ENCODE data around the gene CCDC68. TPM values are rescaled to one million over a fixed set of nuclear protein-coding genes. Genes with fewer than 3 reads are reported as not detected.

Gene CCDC68
- total and polyA plus RNA-seq, 2 of the 4 experiments (the other 2 are of a cell fraction), result 0.46 to 0.54 TPM

DNA sequence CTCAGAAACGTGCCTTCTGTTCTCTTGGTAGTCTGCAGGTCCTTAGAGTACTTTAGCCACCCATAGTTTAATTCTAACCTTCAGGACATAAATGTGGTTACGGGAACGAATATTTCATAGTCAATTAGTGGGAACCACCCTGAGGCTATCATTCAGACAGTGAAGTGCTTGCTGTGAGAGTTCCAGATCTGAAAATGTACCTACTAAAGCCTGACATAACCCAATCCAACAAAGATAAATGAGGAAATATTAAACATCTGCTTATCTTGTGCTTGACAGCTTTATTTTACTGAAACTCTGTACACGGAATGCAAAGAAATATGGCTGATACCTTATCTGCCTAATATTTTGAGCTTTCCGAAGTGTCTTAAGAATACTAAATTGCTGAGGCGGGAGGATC, 88.0 kb downstream of the CCDC68 start:
- no peaks in the 10 kb centered on the region for H3K79me1 ChIP-seq (ENCODE audit: low read depth in 1 of 2, low read length in 2 of 2)
- POLR2A ChIA-PET (ENCODE audit: unreplicated experiment), result no interaction called here
- no peaks in the 10 kb centered on the region for H4K20me1 ChIP-seq (ENCODE audit: insufficient read depth, low read length)
- intact Hi-C loops (cut with micrococcal nuclease), result no loop called here
- no peak overlapping the region for H4K8ac ChIP-seq (ENCODE audit: low read depth in 2 of 2, low read length in 2 of 2)
- H2BK20ac ChIP-seq (ENCODE audit: low read depth, low read length), result no peak overlapping the region
- no peak overlapping the region for H4K91ac ChIP-seq (ENCODE audit: insufficient read depth, low read depth, low read length)
- H2BK120ac ChIP-seq (ENCODE audit: low read depth, low read length), result no peak overlapping the region
- no peak overlapping the region for H3K4me3 ChIP-seq (ENCODE audit: insufficient read depth, low read depth, low read length)
- H3K4me2 ChIP-seq (ENCODE audit: low read depth, low read length), result no peak overlapping the region
- TF ChIP-seq FOS (IDR thresholded peaks at IDR 0.05; ENCODE audit: low read depth, low read length), result no peak
- TF ChIP-seq, protein P1, sequence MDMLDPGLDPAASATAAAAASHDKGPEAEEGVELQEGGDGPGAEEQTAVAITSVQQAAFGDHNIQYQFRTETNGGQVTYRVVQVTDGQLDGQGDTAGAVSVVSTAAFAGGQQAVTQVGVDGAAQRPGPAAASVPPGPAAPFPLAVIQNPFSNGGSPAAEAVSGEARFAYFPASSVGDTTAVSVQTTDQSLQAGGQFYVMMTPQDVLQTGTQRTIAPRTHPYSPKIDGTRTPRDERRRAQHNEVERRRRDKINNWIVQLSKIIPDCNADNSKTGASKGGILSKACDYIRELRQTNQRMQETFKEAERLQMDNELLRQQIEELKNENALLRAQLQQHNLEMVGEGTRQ (IDR thresholded peaks at IDR 0.05; ENCODE audit: low read depth, low read length), result no peak
- H2BK5ac ChIP-seq (ENCODE audit: low read depth, low read length, poor library complexity, severe bottlenecking), result no peak overlapping the region
- no peak overlapping the region for H2AK9ac ChIP-seq (replicated peaks; ENCODE audit: low read depth, low read length, poor library complexity)
- no peak overlapping the region for H3K4ac ChIP-seq (ENCODE audit: low read depth, low read length)
- BruUV-seq (replicated peaks), result no TSS peak
- no peak overlapping the region for H2BK15ac ChIP-seq (ENCODE audit: low read depth, low read length)
- no peaks in the 10 kb centered on the region for H3K27me3 ChIP-seq (ENCODE audit: control insufficient read depth, insufficient read depth, low read length)
- H2AFZ ChIP-seq (replicated peaks; ENCODE audit: low read length, poor library complexity), result no peak overlapping the region
- dilution Hi-C loops (cut with HindIII; ENCODE audit: low sequenced_read_pairs, unreplicated experiment), result no loop called here
- H3K18ac ChIP-seq (ENCODE audit: low read depth, low read length), result no peak overlapping the region
- no peak overlapping the region for H4K5ac ChIP-seq (ENCODE audit: low read depth, low read length)
- H3K36me3 ChIP-seq (ENCODE audit: control insufficient read depth, insufficient read depth, low read length), result no peaks in the 10 kb centered on the region
- H3K4me1 ChIP-seq (ENCODE audit: control insufficient read depth, insufficient read depth, low read length), result no peaks in the 10 kb centered on the region
- no peaks in the 10 kb centered on the region for H3K9me3 ChIP-seq (ENCODE audit: control insufficient read depth, insufficient read depth, low read length)
- no peak overlapping the region for H3K56ac ChIP-seq (ENCODE audit: extremely low read depth, insufficient read depth, low read length)
- DNase-seq (no peak), ATAC-seq (ENCODE audit: low read depth) (no peak)
- CTCF ChIA-PET, result no interaction called here
- in situ Hi-C loops (cut with MboI; ENCODE audit: low sequenced_read_pairs), result no loop called here
- H3K9me1 ChIP-seq (ENCODE audit: insufficient read depth, low read length), result no peaks in the 10 kb centered on the region
- no peak overlapping the region for H3K23ac ChIP-seq (ENCODE audit: low read depth, low read length)
- WGBS, 2 experiments (ENCODE audit: extremely low coverage in 2 of 2, insufficient read length in 1 of 2), result 70% methylated on average over 2 of the region's 6 CpGs; no CpG with 5 or more reads in 1 of the 2 experiments
- no peak overlapping the region for H3K27ac ChIP-seq (ENCODE audit: insufficient read depth, low read length)
- H3K14ac ChIP-seq (replicated peaks; ENCODE audit: low read depth, low read length), result no peak overlapping the region
- no peak overlapping the region for H2AK5ac ChIP-seq (ENCODE audit: low read depth, low read length)
- no peak overlapping the region for H3K9ac ChIP-seq (ENCODE audit: low read depth, low read length)

All from IMR-90 (cell line).